Keratinocyte (primary cell): ENCODE measurements around the gene MPI.

Source experiments
- CTCF ChIP-seq, 3 experiments: IDR thresholded peaks in 1 of 3; conservative IDR thresholded peaks in 1 of 3; optimal IDR thresholded peaks in 1 of 3; 2 replicates in 2 of 3; 3 replicates in 1 of 3; pipeline versions ENCODE3 to v1.5.1; 2011; ENCODE audit warnings: low read length in 3 of 3, mild to moderate bottlenecking in 3 of 3, moderate library complexity in 2 of 3, control low read depth in 1 of 3, inconsistent platforms in 1 of 3; ENCODE audit not compliant: insufficient read depth in 2 of 3; ENCODE audit errors: extremely low read depth in 1 of 3
- EZH2 ChIP-seq: IDR thresholded peaks from one replicate; pipeline ENCODE4 v1.6.1; 2012; ENCODE audit warnings: inconsistent platforms, mild to moderate bottlenecking, low read length, moderate library complexity

GRCh38 chr15:74917676-74918075 is 27.8 kb downstream of the MPI start:
- TF ChIP-seq CTCF (optimal IDR thresholded peaks at IDR 0.05 in 1 of 3, IDR thresholded peaks at IDR 0.05 in 1 of 3, conservative IDR thresholded peaks at IDR 0.05 in 1 of 3; ENCODE audit: extremely low read depth in 1 of 3, insufficient read depth in 2 of 3, low read length in 3 of 3) (no peak), EZH2 (no peak)
